Activated CD8-positive, alpha-beta memory T cell treated with anti-CD3 and anti-CD28 coated beads, Interleukin-2, amount 50 U/mL, for 48 hours (primary cell): Measurements from ENCODE around the gene HKDC1.

Source experiments
- DNase-seq: peaks from one replicate; pipeline ENCODE4 v3.0.0-alpha.2; 2020

The HKDC1 gene

DNA sequence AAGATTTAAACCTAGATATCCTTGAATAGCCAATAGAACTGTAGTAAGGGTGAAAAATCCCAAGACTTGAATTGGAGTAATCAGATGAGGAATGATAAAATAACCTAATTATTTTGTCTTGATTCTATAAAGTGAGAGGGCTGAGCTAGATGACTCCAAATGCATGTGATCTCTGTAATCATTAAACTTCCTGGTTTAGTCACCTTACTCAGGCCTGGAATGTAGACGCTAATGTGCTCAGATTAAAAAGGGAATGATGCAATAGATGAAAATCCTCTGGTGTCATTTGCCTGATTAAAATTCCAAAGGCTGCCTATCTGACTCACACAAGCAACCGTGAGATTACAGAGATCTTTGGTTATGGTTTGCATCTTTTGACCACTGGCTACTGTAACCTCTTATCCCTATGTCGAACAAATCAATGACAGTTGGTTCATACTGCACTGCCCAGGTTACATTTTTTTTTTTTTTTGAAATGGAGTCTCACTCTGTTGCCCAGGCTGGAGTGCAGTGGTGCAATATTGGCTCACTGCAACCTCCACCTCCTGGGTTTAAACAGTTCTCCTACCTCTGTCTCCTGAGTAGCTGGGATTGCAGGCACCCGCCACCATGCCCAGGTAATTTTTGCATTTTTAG is 2.9 kb upstream of the HKDC1 start:
- DNase-seq: no peak

GRCh38 chr10:69218831-69219230 is 1.3 kb upstream of the HKDC1 start:
- no peak for DNase-seq

DNA sequence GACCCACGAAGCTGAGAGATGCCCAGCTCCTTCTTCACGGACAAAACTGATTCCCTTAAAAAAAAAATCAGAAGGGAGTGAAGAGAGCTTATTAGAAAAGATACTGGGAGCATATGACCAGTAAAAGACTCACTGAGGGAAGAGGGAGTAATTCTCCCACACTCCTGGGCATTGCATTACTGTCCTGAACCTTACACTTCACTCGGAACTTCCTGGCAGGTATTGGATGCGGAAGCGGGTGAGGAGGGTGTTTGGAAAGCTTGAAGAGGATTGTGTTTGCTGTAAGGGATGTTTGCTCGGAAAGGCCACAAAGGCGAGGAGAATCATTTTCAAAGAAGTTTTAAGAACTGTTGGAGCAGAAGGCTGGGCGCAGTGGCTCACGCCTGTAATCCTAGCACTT is 375 bp downstream of the HKDC1 start:
- no peak for DNase-seq

- DNase-seq: peak; percentile 80
Observed at GRCh38 chr10:69222157-69223027, 2.3 kb downstream of the HKDC1 start.

DNA sequence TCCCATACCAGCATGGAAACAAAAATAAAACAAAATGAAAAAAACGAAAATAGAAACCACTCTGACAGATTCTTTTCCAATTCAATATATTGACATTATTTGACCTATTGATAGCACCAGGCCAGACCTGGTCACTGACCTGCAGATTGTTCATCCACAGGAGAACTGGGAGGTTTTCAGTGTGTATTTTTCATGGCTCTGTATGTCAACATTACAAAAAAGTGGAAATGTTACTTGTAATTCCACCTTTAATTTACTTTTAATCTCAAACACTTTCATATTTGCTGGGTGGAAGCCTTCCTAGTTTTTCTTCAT is 2.9 kb downstream of the HKDC1 start:
- no peak for DNase-seq

DNA sequence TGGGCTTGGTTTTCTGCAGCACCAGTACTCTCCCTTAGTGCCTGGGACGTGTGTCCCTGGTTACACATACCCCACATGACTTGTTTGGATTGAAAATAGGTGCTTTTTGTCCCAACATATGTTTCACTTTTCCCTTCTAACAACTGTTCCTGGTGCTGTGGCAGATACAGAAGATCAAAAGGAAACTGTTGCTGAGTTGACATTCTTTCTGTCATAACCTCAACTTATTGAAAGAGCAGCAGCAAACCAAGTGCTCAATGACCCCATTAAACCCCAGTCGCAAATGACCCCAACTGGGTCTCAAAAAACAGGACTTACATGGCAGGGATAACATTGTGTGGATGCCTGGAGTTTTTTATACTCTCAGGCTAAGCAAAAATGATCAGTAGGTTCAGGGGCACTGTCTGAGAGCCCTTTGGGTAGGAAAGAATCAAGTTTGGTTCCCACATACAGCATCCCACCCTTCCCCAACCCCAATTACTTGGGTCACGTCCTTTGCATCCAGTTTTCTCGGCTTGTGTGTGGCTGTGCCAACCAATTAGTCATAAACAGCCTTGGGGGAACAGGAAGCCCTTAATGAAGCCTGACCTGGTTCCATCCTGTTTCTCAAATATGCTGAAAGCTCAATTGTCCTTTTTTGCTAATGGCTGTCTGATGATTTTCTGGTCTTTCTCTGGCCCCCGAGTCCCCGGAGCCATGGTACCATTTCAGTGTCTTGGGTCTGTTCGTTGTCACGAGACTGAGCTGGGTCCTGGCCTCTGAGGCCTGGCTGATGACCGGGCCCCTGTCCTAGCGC is 4.9 kb downstream of the HKDC1 start:
- DNase-seq: no peak

DNA sequence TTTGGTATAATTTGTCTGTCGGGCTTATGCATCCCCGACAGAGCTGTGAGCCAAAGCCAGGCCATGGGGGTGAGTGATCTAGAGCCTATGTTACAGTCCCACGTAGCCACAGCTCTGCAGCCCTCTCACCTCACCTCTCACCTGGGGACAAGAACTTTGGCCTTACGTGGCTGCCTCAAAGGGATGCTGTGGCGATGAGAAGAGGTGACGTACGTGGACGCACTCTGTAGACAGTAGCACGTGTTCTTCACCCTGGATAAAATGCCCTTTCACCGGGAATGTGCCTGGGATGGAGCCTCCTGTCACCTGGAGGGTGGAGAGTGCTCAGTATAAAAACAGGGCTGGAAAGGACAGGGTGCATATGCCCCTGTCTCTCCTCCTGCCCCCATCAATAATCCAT is 5.5 kb downstream of the HKDC1 start:
- no peak for DNase-seq

DNA sequence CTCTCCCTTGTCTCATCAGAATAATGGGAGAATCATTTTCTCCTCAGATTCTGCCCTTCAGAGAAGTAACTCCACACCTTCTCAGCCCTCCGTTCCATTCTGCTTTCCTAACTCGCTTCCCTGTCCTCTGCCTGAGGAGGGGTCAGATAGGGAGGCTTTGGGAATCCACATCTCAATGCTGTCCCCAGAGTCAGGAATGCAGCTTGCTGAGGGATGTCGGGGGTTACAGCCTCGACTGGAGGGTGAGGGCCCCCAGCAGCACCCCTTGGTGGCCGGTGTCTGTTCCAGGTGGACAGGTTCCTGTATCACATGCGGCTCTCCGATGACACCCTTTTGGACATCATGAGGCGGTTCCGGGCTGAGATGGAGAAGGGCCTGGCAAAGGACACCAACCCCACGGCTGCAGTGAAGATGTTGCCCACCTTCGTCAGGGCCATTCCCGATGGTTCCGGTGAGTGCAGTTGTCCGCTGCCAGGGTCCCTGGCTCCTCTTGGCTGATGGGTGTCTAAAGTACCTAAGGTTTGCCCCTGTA is 6.9 kb downstream of the HKDC1 start:
- no peak for DNase-seq

- no peak for DNase-seq
Observed at GRCh38 chr10:69228151-69228550, 8.0 kb downstream of the HKDC1 start.

- no peak for DNase-seq
Observed at GRCh38 chr10:69229616-69229916, 9.4 kb downstream of the HKDC1 start.

GRCh38 chr10:69230128-69230527 is 10.0 kb downstream of the HKDC1 start:
- no peak for DNase-seq

GRCh38 chr10:69232252-69232651 is 12.1 kb downstream of the HKDC1 start:
- no peak for DNase-seq

GRCh38 chr10:69232736-69233480 is 12.8 kb downstream of the HKDC1 start:
- DNase-seq: no peak

DNA sequence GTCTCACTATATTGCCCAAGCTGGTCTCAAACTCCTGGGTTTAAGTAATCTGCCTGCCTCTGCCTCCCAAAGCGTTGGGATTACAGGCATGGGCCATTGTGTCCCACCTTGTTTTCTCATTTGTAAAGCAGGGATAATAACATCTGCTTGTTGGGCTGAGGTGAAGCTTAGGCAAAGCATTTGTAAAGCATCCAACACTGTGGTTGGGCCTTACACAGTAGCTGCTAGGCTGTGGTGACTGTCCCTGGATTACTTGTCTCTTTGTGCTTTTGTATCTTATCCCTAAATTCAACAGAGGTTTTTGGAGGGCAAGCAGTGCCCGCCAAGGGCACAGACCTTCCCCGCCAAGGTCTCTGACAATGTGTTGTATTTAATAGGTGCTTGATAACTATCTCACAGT is 14.3 kb downstream of the HKDC1 start:
- DNase-seq: no peak

GRCh38 chr10:69237528-69238159 is 17.5 kb downstream of the HKDC1 start:
- peak; percentile 99 for DNase-seq

DNA sequence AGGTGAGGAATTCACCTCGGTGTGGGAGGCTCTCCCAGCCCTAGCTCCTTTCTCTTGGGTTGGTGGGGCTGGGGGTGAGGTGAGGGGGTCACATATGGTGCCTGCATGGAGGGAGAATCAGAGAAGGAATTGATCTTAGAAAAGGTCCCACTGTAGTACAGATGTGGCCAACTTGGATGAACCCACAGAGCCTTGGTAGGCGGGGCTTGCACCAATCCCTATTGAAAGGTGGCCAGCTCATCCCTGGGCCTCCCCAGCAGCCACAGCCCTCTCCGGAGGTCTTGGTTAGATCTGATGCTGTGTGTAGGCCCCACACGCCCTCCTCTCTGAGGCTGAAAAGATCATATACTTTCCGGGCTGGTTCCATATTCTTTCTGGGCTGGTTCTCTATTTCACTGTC is 19.0 kb downstream of the HKDC1 start:
- no peak for DNase-seq

GRCh38 chr10:69239816-69240434 is 19.8 kb downstream of the HKDC1 start:
- no peak for DNase-seq

GRCh38 chr10:69240455-69240854 is 20.3 kb downstream of the HKDC1 start:
- no peak for DNase-seq

GRCh38 chr10:69241575-69241974 is 21.4 kb downstream of the HKDC1 start:
- no peak for DNase-seq

DNA sequence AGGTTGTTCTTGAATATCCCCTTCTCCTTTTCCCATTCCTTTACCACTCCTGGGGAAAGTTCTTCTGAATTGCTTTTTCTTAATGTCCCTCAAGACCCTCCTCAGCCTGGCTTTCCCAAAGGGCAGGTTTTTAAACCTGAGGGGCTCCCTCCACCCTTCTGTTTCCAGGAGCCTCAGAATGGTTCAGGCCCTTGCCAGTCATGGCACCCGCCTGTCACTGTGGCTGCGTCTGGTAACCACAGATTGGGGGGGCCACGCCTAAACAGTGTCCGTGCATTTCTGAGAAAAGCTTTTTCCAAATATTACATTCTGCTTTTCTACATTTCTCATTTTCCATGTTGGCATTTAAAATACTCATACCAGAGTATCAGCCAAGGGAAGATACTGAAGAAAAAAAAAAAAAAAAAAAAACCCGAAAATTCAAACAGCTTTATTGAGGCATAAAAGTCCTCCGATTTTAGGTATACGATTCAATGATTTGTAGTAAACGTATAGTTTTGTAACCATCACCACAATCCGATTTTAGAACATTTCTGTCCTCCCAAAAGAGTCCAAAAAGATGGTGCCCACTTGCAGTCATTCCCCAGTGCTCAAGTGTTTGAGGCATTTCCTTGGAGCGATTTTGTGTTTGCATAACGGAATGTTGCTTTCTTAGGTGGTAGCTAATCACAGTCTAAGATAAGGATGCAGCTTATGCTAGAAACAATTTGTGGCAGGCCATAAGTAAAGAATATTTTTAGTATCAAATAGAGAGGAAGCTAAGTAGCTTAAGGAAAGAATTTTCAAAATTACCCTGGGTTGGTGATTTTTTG is 22.1 kb downstream of the HKDC1 start:
- DNase-seq: no peak

DNA sequence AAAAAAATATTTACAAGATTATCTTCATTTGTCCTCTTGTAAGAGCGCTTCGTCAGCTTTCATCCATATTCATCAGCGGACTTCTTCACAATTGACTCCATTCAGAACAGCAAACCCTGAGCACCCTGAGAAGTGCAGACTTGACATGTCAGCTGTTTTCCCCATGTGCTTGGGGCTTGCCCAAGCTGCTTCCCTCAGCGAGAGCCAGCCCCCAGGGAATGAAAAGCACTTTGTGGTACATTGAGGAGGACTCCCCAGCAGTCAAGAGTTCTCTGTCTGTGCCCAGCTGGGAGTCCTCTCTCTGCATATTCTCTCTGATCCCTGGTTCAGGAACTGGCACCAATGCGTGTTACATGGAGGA is 22.7 kb downstream of the HKDC1 start:
- DNase-seq: no peak
